ENCODE measurements around the gene KLF13.

The KLF13 gene

DNA sequence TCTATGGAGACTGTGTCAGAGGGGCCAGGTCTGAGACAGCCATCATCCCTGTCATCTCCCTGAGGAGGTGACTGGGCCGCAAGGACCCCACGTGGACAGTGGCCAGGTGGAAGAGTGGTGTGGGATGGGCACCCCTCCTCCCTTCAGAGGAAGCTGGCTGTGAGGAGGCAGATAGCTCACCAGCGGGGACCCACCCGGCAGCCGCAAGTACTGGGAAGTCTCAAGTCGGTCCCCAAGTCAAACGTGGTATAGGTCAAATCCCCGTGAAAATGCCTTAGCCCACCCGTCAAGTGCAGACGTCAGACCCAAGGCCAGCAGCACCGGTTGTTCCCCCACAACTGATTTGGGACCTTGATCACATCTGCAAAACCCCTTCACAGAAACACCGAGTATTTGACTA is 12.3 kb upstream of the KLF13 start:
- Histone ChIP-seq H3K4me1 (ENCODE audit: control insufficient read depth, low read length) (peaks cover 21% of the 10 kb centered on the region), H3K9me2 (replicated peaks; ENCODE audit: control insufficient read depth, low read length) (no peaks in the 10 kb centered on the region), H3K27me3 (ENCODE audit: control insufficient read depth, low read length) (no peaks in the 10 kb centered on the region), H3K79me2 (ENCODE audit: control insufficient read depth, low read length) (no peaks in the 10 kb centered on the region), H3K4me3 (ENCODE audit: low read length) (no peak overlapping the region), H3K36me3 (ENCODE audit: control insufficient read depth, low read length) (no peaks in the 10 kb centered on the region), H3K4me2 (ENCODE audit: low read length) (no peak overlapping the region), H3F3A (ENCODE audit: control insufficient read depth, insufficient read depth) (no peaks in the 10 kb centered on the region), H3K9me3 (ENCODE audit: control insufficient read depth, insufficient read depth, low read length) (no peaks in the 10 kb centered on the region), H4K20me1 (ENCODE audit: control insufficient read depth, insufficient read depth, low read depth, low read length) (no peaks in the 10 kb centered on the region), H3K27ac (ENCODE audit: low read depth, low read length) (no peak overlapping the region)
- no peak for TF ChIP-seq EZH2phosphoT487 (IDR thresholded peaks at IDR 0.05; ENCODE audit: borderline replicate concordance, low read length)
- TF ChIP-seq CTCF (IDR thresholded peaks at IDR 0.05; ENCODE audit: low read depth, low read length, poor library complexity, severe bottlenecking), result no peak

DNA sequence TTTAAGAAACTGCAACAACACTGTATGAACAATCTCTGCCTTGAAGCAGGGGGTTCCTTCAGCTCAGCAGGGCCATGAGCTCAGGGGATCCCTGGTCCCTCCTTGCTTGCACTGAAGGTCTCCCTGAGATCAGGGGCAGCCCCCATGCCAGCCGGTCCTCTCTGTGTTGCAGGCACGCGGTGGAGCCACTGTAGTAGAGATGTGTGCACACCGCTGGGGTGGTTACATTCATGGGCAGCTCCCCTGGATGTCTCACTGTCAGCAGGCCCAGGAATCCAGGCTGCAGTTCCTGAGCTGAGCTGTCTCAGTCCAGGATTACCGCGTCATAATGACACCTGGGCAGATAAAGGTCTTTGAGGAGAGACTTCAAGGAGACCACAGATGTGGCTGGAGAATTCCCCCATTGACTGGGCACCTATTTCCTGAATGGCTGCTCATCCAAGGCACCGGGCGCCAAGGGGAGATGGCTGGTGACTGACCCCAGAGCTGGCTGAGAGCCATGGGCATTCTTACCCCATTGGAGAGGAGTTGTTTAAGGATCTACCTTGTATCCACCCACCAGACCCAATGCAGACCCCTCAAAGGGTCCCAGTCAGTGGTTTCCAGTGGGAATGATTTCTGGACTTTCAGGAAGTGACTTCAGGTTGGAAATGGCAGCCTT is 10.4 kb upstream of the KLF13 start:
- Histone ChIP-seq H3K27ac (ENCODE audit: low read depth, low read length) (no peak overlapping the region), H4K20me1 (ENCODE audit: control insufficient read depth, insufficient read depth, low read depth, low read length) (no peaks in the 10 kb centered on the region), H3F3A (ENCODE audit: control insufficient read depth, insufficient read depth) (no peaks in the 10 kb centered on the region), H3K4me1 (ENCODE audit: control insufficient read depth, low read length) (peaks cover 18% of the 10 kb centered on the region), H3K4me3 (ENCODE audit: low read length) (no peak overlapping the region), H3K27me3 (ENCODE audit: control insufficient read depth, low read length) (no peaks in the 10 kb centered on the region), H3K4me2 (ENCODE audit: low read length) (no peak overlapping the region), H3K9me2 (replicated peaks; ENCODE audit: control insufficient read depth, low read length) (no peaks in the 10 kb centered on the region), H3K79me2 (ENCODE audit: control insufficient read depth, low read length) (no peaks in the 10 kb centered on the region), H3K36me3 (ENCODE audit: control insufficient read depth, low read length) (no peaks in the 10 kb centered on the region), H3K9me3 (ENCODE audit: control insufficient read depth, insufficient read depth, low read length) (peaks cover under 1% of the 10 kb centered on the region; the same call in 1 of the 2 replicates)
- TF ChIP-seq CTCF (IDR thresholded peaks at IDR 0.05; ENCODE audit: low read depth, low read length, poor library complexity, severe bottlenecking) (no peak), EZH2phosphoT487 (IDR thresholded peaks at IDR 0.05; ENCODE audit: borderline replicate concordance, low read length) (no peak)

DNA sequence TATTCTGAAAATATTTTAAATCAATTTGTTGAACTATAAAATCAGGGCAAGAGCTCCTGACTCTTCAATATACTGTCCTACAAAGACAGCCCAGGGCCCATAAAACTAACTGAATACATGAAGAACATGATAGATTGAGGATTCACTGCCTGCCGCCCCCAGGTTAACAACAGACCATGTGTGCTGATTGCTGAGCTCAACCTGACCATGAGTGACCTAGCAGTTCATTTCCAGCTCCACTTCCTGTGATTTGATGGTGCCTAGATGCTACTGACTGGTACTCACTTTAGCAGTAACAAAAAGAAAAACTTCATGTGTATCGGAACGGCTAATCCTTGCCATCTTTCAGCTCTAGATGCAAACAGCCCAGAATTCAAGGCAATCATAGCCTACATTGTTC is 9.6 kb upstream of the KLF13 start:
- H3K27me3 ChIP-seq (ENCODE audit: control insufficient read depth, low read length), result no peaks in the 10 kb centered on the region
- H3K36me3 ChIP-seq (ENCODE audit: control insufficient read depth, low read length), result no peaks in the 10 kb centered on the region
- H3K4me2 ChIP-seq (ENCODE audit: low read length), result no peak overlapping the region
- H3K27ac ChIP-seq (ENCODE audit: low read depth, low read length), result no peak overlapping the region
- H3K79me2 ChIP-seq (ENCODE audit: control insufficient read depth, low read length), result no peaks in the 10 kb centered on the region
- no peaks in the 10 kb centered on the region for H4K20me1 ChIP-seq (ENCODE audit: control insufficient read depth, insufficient read depth, low read depth, low read length)
- H3K4me1 ChIP-seq (ENCODE audit: control insufficient read depth, low read length), result peaks cover 18% of the 10 kb centered on the region
- peaks cover 4% of the 10 kb centered on the region; the same call in 1 of the 2 replicates for H3K9me3 ChIP-seq (ENCODE audit: control insufficient read depth, insufficient read depth, low read length)
- no peaks in the 10 kb centered on the region for H3F3A ChIP-seq (ENCODE audit: control insufficient read depth, insufficient read depth)
- H3K4me3 ChIP-seq (ENCODE audit: low read length), result no peak overlapping the region
- TF ChIP-seq EZH2phosphoT487 (IDR thresholded peaks at IDR 0.05; ENCODE audit: borderline replicate concordance, low read length), result no peak
- no peak for TF ChIP-seq CTCF (IDR thresholded peaks at IDR 0.05; ENCODE audit: low read depth, low read length, poor library complexity, severe bottlenecking)
- H3K9me2 ChIP-seq (replicated peaks; ENCODE audit: control insufficient read depth, low read length), result no peaks in the 10 kb centered on the region
